PC-9 (cell line): ENCODE measurements around the gene ALK.

ENCODE experiments used
- CTCF ChIP-seq: fragments of 200-600 bp; sonication (generic); conservative IDR thresholded peaks from 2 replicates; pipeline ENCODE4 v1.6.1; 2017; ENCODE audit warnings: mixed run types, antibody characterized with exemption, mild to moderate bottlenecking, moderate library complexity
- EZH2 ChIP-seq: fragments of 200-600 bp; sonication (generic); IDR thresholded peaks from 2 replicates; pipeline ENCODE4 v1.8.0; 2017; ENCODE audit warnings: antibody characterized with exemption, low read depth

GRCh38 chr2:29744976-29745375 lies 176.4 kb downstream of the ALK start:
- TF ChIP-seq CTCF (no peak), EZH2 (no peak)
